ENCODE data around the gene PCDHB5.

DNA sequence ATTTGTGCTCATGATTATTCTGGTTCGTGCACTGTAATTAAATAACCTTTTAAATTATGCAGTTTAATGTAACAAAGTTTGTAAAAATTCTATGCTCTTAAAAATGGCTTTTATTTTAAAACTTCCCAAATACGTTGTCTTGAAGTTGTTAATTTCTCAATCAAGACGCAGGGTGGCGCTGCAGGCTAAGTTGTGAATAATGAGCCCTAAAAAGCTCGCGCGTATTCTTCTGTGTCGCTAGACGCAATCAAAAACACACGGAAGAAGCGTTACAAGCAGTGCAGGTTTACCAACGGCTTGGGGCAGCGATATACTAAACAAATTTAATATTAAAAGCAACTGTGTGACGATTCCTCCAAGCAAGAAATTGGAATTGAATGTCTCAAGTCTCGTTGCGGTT, 13.4 kb upstream of the PCDHB5 start, which contains the start of gene PCDHB4:
- TF ChIP-seq ZNF274 (IDR thresholded peaks at IDR 0.05; ENCODE audit: low read depth, low read length), result no peak
- no peak for TF ChIP-seq SUZ12 (IDR thresholded peaks at IDR 0.05; ENCODE audit: extremely low read depth, insufficient read depth, insufficient read length)

Measured in NT2/D1 (cell line).